Measurements from ENCODE around the gene FBXO9. TPM values are rescaled to one million over a fixed set of nuclear protein-coding genes. Genes with fewer than 3 reads are reported as not detected.

FBXO9 gene
- polyA plus RNA-seq, 3 donors: 47.7 to 105 (median 61.5) TPM

DNA sequence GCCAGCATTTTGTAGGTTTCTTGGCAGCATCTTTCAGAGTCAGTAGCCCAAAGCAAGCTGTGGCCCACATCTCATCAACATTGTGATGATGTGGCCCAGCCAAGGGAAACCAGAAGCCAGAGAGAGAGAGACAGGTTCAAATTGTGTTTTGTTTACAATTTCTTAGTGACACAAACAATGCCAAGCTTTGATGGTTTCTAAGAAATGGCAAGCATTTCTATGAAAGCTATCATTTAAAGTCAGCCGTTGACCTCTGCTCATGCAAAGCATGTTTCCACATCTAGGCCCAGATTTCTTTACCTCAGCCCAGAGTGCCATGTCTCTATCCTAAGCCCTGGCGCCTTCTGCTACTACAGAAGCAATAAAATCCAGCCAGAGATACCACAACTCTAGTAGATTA is 50.5 kb downstream of the FBXO9 start:
- Histone ChIP-seq H3K4me2 (replicated peaks; ENCODE audit: extremely low read depth, low read length, poor library complexity, severe bottlenecking) (no peak overlapping the region), H3K36me3 (replicated peaks in 1 of 2; ENCODE audit: control insufficient read depth in 1 of 2, insufficient read depth in 2 of 2, low read length in 2 of 2) (no peaks in the 10 kb centered on the region), H3K9ac (ENCODE audit: insufficient read depth, low read length, poor library complexity, severe bottlenecking) (no peak overlapping the region), H3K27me3 (ENCODE audit: control insufficient read depth in 2 of 2, insufficient read depth in 2 of 2, low read length in 2 of 2) (no peaks in the 10 kb centered on the region), H3K4me1 (ENCODE audit: control insufficient read depth in 1 of 2, insufficient read depth in 2 of 2, low read length in 2 of 2) (no peaks in the 10 kb centered on the region), H3K9me3 (replicated peaks in 1 of 2; ENCODE audit: control insufficient read depth in 1 of 2, insufficient read depth in 1 of 2, low read length in 2 of 2) (no peaks in the 10 kb centered on the region), H3K4me3 (replicated peaks in 1 of 3; ENCODE audit: low read depth in 2 of 3, low read length in 3 of 3) (no peak overlapping the region), H4K20me1 (ENCODE audit: insufficient read depth, low read length) (no peaks in the 10 kb centered on the region), H3K79me2 (ENCODE audit: insufficient read depth, low read length) (no peaks in the 10 kb centered on the region), H2AFZ (ENCODE audit: insufficient read depth, low read depth, low read length, poor library complexity, severe bottlenecking) (no peak overlapping the region), H3K27ac (ENCODE audit: low read depth in 1 of 2, low read length in 2 of 2) (no peak overlapping the region)
- intact Hi-C loops (cut with micrococcal nuclease): no loop called here
- Mint-ChIP-seq H3K4me1 (no peaks in the 10 kb centered on the region), H3K36me3 (no peaks in the 10 kb centered on the region), H3K9me3 (peaks cover 0 to 5% (median 0%) of the 10 kb centered on the region in 7 donors), H3K4me3 (no peak overlapping the region), H3K27ac (no peak overlapping the region), H3K27me3 (ENCODE audit: low read depth in 3 of 3) (peaks cover 0 to 5% (median 1%) of the 10 kb centered on the region in 3 donors)
- no CpG with 5 or more reads among the region's 2 CpGs for WGBS (ENCODE audit: insufficient coverage)
- no peak for DNase-seq
- TF ChIP-seq, protein P1, sequence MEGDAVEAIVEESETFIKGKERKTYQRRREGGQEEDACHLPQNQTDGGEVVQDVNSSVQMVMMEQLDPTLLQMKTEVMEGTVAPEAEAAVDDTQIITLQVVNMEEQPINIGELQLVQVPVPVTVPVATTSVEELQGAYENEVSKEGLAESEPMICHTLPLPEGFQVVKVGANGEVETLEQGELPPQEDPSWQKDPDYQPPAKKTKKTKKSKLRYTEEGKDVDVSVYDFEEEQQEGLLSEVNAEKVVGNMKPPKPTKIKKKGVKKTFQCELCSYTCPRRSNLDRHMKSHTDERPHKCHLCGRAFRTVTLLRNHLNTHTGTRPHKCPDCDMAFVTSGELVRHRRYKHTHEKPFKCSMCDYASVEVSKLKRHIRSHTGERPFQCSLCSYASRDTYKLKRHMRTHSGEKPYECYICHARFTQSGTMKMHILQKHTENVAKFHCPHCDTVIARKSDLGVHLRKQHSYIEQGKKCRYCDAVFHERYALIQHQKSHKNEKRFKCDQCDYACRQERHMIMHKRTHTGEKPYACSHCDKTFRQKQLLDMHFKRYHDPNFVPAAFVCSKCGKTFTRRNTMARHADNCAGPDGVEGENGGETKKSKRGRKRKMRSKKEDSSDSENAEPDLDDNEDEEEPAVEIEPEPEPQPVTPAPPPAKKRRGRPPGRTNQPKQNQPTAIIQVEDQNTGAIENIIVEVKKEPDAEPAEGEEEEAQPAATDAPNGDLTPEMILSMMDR (IDR thresholded peaks at IDR 0.05): no peak

DNA sequence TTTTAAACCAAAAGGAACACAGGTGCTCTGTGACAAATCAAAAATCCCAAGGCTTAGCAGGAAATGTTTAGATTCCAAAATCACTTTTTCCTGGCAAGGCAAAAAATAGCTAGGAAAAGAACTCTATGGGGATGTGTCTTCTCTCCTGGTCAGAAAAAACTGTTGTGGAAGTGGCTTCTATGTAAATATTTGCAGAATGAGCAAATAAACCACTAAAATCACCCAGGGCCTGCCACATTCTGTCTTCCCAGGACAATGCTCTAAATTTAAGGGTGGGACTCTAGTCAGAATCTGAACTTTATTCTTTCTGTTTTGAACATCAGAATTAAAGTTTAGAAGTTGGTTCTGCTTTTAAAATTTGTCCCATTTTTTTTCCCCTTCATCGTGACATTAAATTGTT is 54.1 kb downstream of the FBXO9 start:
- H3K4me1 ChIP-seq (ENCODE audit: control insufficient read depth in 1 of 2, insufficient read depth in 2 of 2, low read length in 2 of 2): no peaks in the 10 kb centered on the region
- intact Hi-C loops (cut with micrococcal nuclease): no loop called here
- no peak overlapping the region for H3K4me2 ChIP-seq (replicated peaks; ENCODE audit: extremely low read depth, low read length, poor library complexity, severe bottlenecking)
- no CpG with 5 or more reads among the region's 1 CpG for WGBS (ENCODE audit: insufficient coverage)
- H3K4me1 Mint-ChIP-seq: no peaks in the 10 kb centered on the region
- peak overlapping the region in 1 of 7 donors; percentile 52 for H3K27ac Mint-ChIP-seq
- H3K4me3 ChIP-seq (replicated peaks in 1 of 3; ENCODE audit: low read depth in 2 of 3, low read length in 3 of 3): no peak overlapping the region
- no peak for DNase-seq
- no peaks in the 10 kb centered on the region for H4K20me1 ChIP-seq (ENCODE audit: insufficient read depth, low read length)
- H3K79me2 ChIP-seq (ENCODE audit: insufficient read depth, low read length): no peaks in the 10 kb centered on the region
- TF ChIP-seq, protein P1 (IDR thresholded peaks at IDR 0.05): no peak
- no peak overlapping the region for H3K27ac ChIP-seq (ENCODE audit: low read depth in 1 of 2, low read length in 2 of 2)
- H3K27me3 ChIP-seq (ENCODE audit: control insufficient read depth in 2 of 2, insufficient read depth in 2 of 2, low read length in 2 of 2): no peaks in the 10 kb centered on the region
- peaks cover 0 to 5% (median 0%) of the 10 kb centered on the region in 7 donors for H3K9me3 Mint-ChIP-seq
- H3K4me3 Mint-ChIP-seq: no peak overlapping the region
- H3K9ac ChIP-seq (ENCODE audit: insufficient read depth, low read length, poor library complexity, severe bottlenecking): no peak overlapping the region
- H3K36me3 ChIP-seq (replicated peaks in 1 of 2; ENCODE audit: control insufficient read depth in 1 of 2, insufficient read depth in 2 of 2, low read length in 2 of 2): no peaks in the 10 kb centered on the region
- H3K9me3 ChIP-seq (replicated peaks in 1 of 2; ENCODE audit: control insufficient read depth in 1 of 2, insufficient read depth in 1 of 2, low read length in 2 of 2): no peaks in the 10 kb centered on the region
- no peak overlapping the region for H2AFZ ChIP-seq (ENCODE audit: insufficient read depth, low read depth, low read length, poor library complexity, severe bottlenecking)
- peaks cover 0 to 4% (median 1%) of the 10 kb centered on the region in 3 donors for H3K27me3 Mint-ChIP-seq (ENCODE audit: low read depth in 3 of 3)
- H3K36me3 Mint-ChIP-seq: no peaks in the 10 kb centered on the region

Measured in CD14-positive monocyte (primary cell).